Uterus (tissue), 2 donors: ENCODE measurements around the gene SLC39A6.

Experiments used
- POLR2A ChIP-seq, 2 donors: fragments of 450-650 bp; IDR thresholded peaks; one replicate each; pipeline ENCODE4 v1.6.1; 2016; ENCODE audit warnings: antibody characterized with exemption in 2 of 2, mild to moderate bottlenecking in 1 of 2, moderate library complexity in 1 of 2
- TF ChIP-seq, protein P1 (sequence below), 4 experiments: fragments of 200-600 bp in 2 of 4; fragments of 450-650 bp in 2 of 4; sonication (generic) in 2 of 4; IDR thresholded peaks; one replicate each; pipeline ENCODE4 v1.5.1; 2016 to 2019; ENCODE audit warnings: antibody characterized with exemption in 4 of 4, mild to moderate bottlenecking in 2 of 4, moderate library complexity in 1 of 4

DNA sequence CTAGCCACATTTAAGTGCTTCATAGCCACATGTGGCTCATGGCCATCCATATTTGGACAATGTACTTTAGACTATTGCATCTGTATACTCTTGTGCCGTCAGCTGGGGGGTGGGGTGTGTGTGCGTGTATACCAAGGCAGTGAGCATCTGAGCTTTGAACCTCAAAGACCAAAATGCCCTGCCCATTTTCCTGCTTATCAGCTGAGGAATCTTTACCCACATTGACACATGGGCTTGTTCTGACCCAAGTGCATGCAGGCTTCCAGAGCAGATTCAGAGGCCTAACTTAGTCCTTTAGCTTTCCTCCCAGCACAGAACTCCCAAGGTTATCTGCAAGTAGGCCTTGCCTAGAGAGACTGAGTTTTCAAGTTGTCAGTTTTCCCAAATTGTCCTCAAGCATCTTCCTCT lies 47.0 kb upstream of the SLC39A6 start:
- TF ChIP-seq, protein P1, sequence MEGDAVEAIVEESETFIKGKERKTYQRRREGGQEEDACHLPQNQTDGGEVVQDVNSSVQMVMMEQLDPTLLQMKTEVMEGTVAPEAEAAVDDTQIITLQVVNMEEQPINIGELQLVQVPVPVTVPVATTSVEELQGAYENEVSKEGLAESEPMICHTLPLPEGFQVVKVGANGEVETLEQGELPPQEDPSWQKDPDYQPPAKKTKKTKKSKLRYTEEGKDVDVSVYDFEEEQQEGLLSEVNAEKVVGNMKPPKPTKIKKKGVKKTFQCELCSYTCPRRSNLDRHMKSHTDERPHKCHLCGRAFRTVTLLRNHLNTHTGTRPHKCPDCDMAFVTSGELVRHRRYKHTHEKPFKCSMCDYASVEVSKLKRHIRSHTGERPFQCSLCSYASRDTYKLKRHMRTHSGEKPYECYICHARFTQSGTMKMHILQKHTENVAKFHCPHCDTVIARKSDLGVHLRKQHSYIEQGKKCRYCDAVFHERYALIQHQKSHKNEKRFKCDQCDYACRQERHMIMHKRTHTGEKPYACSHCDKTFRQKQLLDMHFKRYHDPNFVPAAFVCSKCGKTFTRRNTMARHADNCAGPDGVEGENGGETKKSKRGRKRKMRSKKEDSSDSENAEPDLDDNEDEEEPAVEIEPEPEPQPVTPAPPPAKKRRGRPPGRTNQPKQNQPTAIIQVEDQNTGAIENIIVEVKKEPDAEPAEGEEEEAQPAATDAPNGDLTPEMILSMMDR (IDR thresholded peaks at IDR 0.05), result no peak
- TF ChIP-seq POLR2A (IDR thresholded peaks at IDR 0.05), result no peak
